HG02970 (cell line): ENCODE measurements around the gene ANKRD65.
"Not testable (repeated sequence)": the region's sequence is repeated elsewhere in the genome, so short reads cannot be mapped to it uniquely, and the experiment has no call there.

Source experiments
- ATAC-seq: cut with Tn5 transposase; IDR thresholded peaks from one replicate; pipeline ENCODE4 v1.9.1; 2021; ENCODE audit warnings: mild to moderate bottlenecking, moderate library complexity, moderate number of reproducible peaks; ENCODE audit not compliant: unreplicated experiment, low FRiP score

Gene ANKRD65

DNA sequence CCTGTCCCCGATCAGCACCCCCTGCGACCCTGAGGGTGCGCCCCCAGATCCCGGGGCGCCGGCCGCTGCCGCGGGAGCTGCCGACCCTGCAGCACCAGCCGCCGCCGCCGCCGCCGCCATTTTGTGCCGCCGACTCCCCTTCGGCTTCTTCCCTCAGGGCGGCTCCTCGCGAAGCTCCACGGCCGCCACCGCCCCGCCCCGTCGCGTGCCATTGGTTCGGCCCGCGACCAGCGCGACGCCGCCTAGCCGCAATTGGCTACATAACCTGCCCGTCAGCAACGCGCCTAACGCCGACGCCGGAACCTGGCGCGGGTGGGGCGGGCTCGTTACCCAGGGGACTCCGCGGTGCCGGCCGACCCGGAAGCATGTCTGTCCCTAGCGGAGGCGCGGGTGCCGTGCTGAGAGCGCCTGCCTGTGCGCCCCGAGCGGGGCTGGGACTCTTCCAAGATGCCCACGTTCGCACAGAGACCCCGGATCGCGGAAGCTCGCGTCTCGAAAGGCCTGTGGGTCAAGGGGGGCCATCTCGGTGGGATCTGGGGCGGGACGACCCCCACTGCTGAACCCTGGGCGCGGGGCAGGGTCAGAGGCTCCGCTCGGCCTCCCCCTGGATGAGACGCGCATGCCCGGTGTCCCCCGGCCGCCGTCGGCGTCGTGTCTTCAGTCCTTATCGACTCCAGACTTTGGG lies 21.7 kb downstream of the ANKRD65 start, which contains the start of gene CCNL2:
Gene CCNL2, minus strand, starts transcription at position 149 of the 685 bp plus-strand sequence. Its CDS starts 29 bp downstream, at position 120.
- peak; percentile 97 for ATAC-seq

- peak; percentile 6 for ATAC-seq
Observed at GRCh38 chr1:1398677-1399186, 22.3 kb downstream of the ANKRD65 start.

DNA sequence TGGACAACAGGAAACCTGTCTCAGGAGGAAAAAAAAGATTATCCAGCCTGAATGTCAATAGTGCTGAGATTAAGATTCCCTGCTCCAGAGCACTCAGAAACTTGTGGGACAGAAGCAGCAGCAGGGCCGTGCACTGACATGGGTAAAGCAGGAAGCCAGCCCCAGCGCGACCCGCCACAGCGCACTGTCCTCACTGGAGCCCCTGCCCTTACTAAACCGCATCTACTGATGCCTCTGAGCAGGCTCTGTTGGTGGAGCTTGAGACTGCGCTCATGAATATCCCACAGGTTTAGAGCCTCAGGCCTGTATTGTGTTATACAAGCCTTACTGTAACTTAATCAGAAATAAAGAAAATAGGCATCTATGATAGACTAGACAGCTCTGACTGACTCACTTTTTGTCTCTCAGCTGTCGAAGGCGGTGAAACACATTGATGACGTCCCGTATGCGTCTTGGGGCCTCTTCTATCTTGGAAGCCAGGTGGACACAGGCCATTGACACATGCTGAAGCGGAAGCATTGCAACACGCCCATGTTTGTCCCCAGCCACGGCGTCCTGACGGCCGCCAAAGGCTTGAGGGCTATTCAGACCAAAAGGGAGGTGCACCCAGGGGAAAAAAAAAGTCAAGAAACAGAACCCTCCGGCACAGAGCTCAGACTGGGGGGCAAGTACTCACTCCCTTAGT lies 23.1 kb downstream of the ANKRD65 start:
- no peak for ATAC-seq

GRCh38 chr1:1395166-1395565 lies 25.9 kb downstream of the ANKRD65 start:
- ATAC-seq, result no peak

GRCh38 chr1:1394116-1394515 lies 27.0 kb downstream of the ANKRD65 start:
- ATAC-seq, result no peak

- ATAC-seq, result no peak
Observed at GRCh38 chr1:1393428-1393827, 27.6 kb downstream of the ANKRD65 start.

DNA sequence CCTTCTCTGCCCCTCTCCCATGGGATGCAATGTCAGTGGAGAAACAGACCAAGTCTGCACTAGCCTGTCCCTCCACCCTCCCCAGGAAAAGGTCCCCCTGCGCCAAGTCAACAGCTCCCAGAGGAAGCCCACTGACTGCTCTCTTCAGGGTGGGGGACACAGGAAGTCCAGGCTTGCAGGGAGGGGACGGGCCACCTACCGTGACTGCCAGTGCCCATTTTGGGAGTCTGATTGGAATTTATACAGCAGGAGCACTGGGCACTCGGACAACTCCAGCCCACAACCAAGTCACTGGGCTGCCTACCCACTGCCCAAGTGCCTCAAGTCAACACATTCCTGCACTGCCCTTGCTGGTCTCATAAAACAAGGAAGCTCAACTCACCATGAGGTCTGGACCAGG lies 28.1 kb downstream of the ANKRD65 start:
- no peak for ATAC-seq

GRCh38 chr1:1391225-1391624 lies 29.9 kb downstream of the ANKRD65 start:
- ATAC-seq, result no peak

GRCh38 chr1:1390675-1391074 lies 30.4 kb downstream of the ANKRD65 start:
- no peak for ATAC-seq

GRCh38 chr1:1388078-1388472 lies 33.0 kb downstream of the ANKRD65 start:
- ATAC-seq, result no peak

GRCh38 chr1:1387098-1388077 lies 33.7 kb downstream of the ANKRD65 start:
- ATAC-seq, result no peak

DNA sequence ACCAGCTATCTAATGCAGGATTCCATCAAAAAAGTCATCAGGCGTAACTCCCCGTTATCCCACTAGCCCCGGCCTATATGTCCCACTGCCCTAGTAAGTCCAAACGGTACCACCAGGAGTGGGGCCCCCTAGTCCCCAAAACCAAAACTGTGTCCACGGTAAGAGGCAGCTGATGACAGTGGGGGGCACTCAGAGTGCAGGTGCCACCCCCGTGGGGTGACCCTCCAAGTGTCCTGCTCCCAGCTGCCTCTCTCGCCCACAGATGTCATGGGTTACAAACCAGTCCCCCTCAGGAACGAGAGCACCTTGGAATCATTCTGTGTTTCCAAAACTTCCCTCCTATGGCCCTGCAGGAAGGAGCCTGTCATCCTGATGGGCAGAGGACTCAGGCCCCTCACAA lies 35.1 kb downstream of the ANKRD65 start:
- ATAC-seq, result no peak

DNA sequence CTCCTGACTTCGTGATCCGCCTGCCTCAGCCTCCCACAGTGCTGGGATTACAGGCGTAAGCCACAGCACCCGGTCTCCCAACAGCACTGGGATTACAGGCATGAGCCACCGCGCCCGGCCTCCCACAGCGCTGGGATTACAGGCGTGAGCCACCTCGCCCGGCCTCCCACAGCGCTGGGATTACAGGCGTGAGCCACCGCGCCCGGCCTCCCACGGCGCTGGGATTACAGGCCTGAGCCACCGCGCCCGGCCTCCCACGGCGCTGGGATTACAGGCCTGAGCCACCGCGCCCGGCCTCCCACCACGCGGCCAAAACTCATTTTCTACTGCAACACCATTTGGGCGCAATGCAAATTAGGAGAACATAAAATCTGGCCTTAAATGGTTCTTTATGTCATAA lies 35.7 kb downstream of the ANKRD65 start:
- not testable (repeated sequence) for ATAC-seq

DNA sequence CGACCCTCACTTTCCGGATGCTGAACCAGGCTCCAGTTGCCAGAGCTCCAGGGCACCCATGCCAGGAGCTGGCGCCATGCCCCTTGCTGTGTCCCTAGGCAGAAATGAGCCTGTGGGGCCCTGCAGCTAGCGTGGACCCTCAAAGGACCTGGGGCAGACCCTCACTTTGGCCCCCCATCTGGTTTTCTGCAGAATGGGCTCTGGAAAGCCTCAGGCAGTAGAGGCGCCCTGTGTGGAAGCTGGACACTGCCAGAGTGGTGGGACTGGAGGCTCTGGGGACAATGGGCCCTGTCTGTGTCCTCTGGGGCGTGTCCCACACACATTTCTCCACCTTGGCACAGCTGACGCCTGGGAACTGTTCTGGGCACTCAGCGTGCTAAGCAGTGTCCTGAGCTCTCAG lies 39.8 kb downstream of the ANKRD65 start:
- ATAC-seq, result no peak

DNA sequence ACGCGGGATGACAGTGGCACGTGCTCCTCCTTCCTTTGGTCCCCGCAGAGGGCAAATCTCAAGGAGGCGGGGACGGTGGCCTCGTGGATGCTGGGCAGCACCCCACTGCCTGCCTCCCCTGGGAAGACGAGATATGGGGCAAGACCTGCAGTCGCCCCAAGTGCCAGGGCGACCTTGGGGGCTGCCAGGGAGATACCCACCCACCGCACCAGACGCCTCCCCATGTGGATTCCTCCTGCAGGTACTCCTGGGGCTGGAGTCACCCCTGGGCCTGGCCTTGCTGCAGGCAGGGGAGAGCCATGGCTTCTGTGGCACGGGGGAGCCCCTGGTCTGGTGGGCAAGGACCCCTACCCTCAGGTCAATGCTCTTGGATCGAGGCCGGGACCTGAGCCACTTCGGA lies 40.2 kb downstream of the ANKRD65 start:
- no peak for ATAC-seq

DNA sequence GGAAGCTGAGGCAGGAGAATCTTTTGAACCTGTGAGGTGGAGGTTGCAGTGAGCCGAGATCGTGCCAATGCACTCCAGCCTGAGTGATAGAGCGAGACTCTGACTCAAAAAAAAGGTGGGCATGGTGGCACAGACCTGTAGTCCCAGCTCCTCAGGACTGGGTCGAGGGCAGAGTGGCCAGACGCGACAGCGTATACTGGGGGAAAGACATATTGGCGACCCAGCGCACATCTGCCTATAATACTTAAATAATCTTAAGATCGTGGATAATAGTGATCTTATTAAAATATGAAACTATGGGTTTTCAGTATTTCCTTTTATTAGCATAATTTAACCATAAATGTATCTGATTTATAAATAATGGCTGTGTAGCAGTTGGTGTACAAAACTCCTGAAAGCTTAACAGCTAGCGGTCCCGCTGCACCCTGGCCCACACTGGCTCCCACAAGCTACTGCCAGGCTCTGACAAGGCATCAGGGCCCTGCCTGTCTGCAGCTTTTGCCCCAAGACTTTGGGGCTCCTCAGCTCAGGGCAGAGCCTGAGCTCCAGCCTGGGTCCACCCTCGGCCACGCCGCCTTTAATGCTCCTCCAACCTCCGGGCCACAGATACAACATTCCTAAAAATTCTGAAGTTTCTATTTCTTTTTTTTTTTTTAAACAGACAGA lies 43.4 kb downstream of the ANKRD65 start:
- no peak for ATAC-seq

- ATAC-seq, result no peak
Observed at GRCh38 chr1:1376551-1377226, 44.4 kb downstream of the ANKRD65 start.

DNA sequence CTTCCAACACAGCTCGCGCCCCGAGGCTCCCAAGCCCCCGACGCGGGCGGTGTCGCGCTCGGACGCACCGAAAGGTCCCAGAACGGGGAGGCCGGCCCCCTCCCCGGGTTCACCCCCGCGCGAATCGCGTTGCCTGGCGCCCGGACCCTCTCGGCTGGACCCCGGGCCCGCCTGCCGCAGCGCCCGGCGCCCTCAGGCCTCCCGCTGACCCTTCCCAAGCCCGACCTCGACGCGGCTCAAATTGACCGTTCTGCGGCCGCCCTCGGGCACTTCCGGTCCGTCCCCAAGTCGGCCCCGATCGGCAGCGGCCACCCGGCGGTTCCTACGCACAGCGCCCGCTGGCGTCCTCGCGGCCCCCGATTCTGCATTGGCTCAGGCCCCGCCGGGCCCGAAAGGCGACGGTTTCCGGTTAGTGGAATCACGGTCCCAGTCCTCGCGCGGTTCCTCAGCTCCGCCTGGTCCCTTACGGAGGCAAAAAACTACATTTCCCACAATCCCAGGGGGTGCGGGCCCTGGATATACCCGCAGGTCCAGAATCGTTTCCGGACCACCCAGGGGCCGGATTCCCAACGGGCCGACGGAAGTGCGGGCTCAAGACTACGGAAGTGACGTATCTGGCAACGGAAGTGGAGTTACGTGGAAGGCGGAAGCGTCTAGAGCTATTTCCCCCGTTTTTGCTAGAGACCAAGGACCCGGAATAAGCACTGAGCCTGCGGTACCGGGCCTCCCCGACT lies 46.0 kb downstream of the ANKRD65 start, which contains the start of gene AURKAIP1:
Gene AURKAIP1, minus strand, starts transcription at position 279 of the 734 bp plus-strand sequence. CDS start 451 bp downstream, outside the sequence.
- ATAC-seq, result peak; percentile 89

- ATAC-seq, result no peak
Observed at GRCh38 chr1:1374589-1374928, 46.5 kb downstream of the ANKRD65 start.
